ENCODE results near the gene TTLL8. TPM values are rescaled to one million over a fixed set of nuclear protein-coding genes. Genes with fewer than 3 reads are reported as not detected.

Gene TTLL8
- polyA plus RNA-seq, 1 donor from 2014 or later: not detected

- TF ChIP-seq RAD21 (conservative IDR thresholded peaks at IDR 0.05) (no peak), POLR2AphosphoS5 (IDR thresholded peaks at IDR 0.05) (no peak)
Measured at GRCh38 chr22:50056214-50056972, 1.7 kb downstream of the TTLL8 start (continued).

- H3K4me2 ChIP-seq (ENCODE audit: low read length): no peak overlapping the region
- H2AFZ ChIP-seq (ENCODE audit: low read depth, low read length): no peak overlapping the region
- H3K9ac ChIP-seq (ENCODE audit: low read length): no peak overlapping the region
- H3K27ac ChIP-seq (ENCODE audit: low read length): no peak overlapping the region
- H3K4me3 ChIP-seq (ENCODE audit: low read length): no peak overlapping the region
- H3K79me2 ChIP-seq (replicated peaks; ENCODE audit: insufficient read depth, low read length): no peaks in the 10 kb centered on the region
- no peaks in the 10 kb centered on the region for H3F3A ChIP-seq (ENCODE audit: insufficient read depth, low read length, poor library complexity, severe bottlenecking)
- no peaks in the 10 kb centered on the region for H3K9me2 ChIP-seq (ENCODE audit: insufficient read depth, low read length)
- peaks cover 7% of the 10 kb centered on the region for H3K9me3 ChIP-seq (ENCODE audit: low read length)
- TF ChIP-seq MXI1 (conservative IDR thresholded peaks at IDR 0.05; ENCODE audit: poor library complexity, severe bottlenecking): no peak
- TF ChIP-seq EP300 (conservative IDR thresholded peaks at IDR 0.05; ENCODE audit: poor library complexity, severe bottlenecking): no peak
- no peak for TF ChIP-seq EZH2 (IDR thresholded peaks at IDR 0.05; ENCODE audit: borderline replicate concordance, insufficient read depth, low read length, poor library complexity, severe bottlenecking)
- TF ChIP-seq POLR2AphosphoS5 (IDR thresholded peaks at IDR 0.05): no peak
- no peak for TF ChIP-seq REST (IDR thresholded peaks at IDR 0.05; ENCODE audit: borderline replicate concordance)
- no peak for TF ChIP-seq TAF1 (IDR thresholded peaks at IDR 0.05; ENCODE audit: low read depth)
- TF ChIP-seq SMC3 (conservative IDR thresholded peaks at IDR 0.05; ENCODE audit: poor library complexity): no peak
- no peak for TF ChIP-seq RAD21 (conservative IDR thresholded peaks at IDR 0.05)
- no peak for TF ChIP-seq CTCF (IDR thresholded peaks at IDR 0.05; ENCODE audit: poor library complexity, severe bottlenecking)
- no peaks in the 10 kb centered on the region for H4K20me1 ChIP-seq (ENCODE audit: insufficient read depth)
- H3K27me3 ChIP-seq (ENCODE audit: insufficient read depth, low read depth, low read length): peaks cover 10% of the 10 kb centered on the region
- H3K36me3 ChIP-seq (ENCODE audit: insufficient read depth, low read length): no peaks in the 10 kb centered on the region
Measured at GRCh38 chr22:50053861-50054260, 4.2 kb downstream of the TTLL8 start.

GRCh38 chr22:50051930-50052329 lies 6.2 kb downstream of the TTLL8 start:
- no peak overlapping the region for H2AFZ ChIP-seq (ENCODE audit: low read depth, low read length)
- no peaks in the 10 kb centered on the region for H3K27me3 ChIP-seq (ENCODE audit: insufficient read depth, low read depth, low read length)

More at GRCh38 chr22:50051930-50052329, 6.2 kb downstream of the TTLL8 start:
- H3K9me2 ChIP-seq (ENCODE audit: insufficient read depth, low read length): no peaks in the 10 kb centered on the region
- H3K9me3 ChIP-seq (ENCODE audit: low read length): peaks cover 7% of the 10 kb centered on the region
- no peak overlapping the region for H3K4me3 ChIP-seq (ENCODE audit: low read length)
- H3K36me3 ChIP-seq (ENCODE audit: insufficient read depth, low read length): no peaks in the 10 kb centered on the region
- no peak for TF ChIP-seq SMC3 (conservative IDR thresholded peaks at IDR 0.05; ENCODE audit: poor library complexity)
- TF ChIP-seq EP300 (conservative IDR thresholded peaks at IDR 0.05; ENCODE audit: poor library complexity, severe bottlenecking): no peak
- TF ChIP-seq CTCF (IDR thresholded peaks at IDR 0.05; ENCODE audit: poor library complexity, severe bottlenecking): no peak
- no peak for TF ChIP-seq TAF1 (IDR thresholded peaks at IDR 0.05; ENCODE audit: low read depth)
- no peak for TF ChIP-seq RAD21 (conservative IDR thresholded peaks at IDR 0.05)
- TF ChIP-seq MXI1 (conservative IDR thresholded peaks at IDR 0.05; ENCODE audit: poor library complexity, severe bottlenecking): no peak
- TF ChIP-seq EZH2 (IDR thresholded peaks at IDR 0.05; ENCODE audit: borderline replicate concordance, insufficient read depth, low read length, poor library complexity, severe bottlenecking): no peak
- TF ChIP-seq POLR2AphosphoS5 (IDR thresholded peaks at IDR 0.05): no peak
- TF ChIP-seq REST (IDR thresholded peaks at IDR 0.05; ENCODE audit: borderline replicate concordance): no peak
- no peaks in the 10 kb centered on the region for H4K20me1 ChIP-seq (ENCODE audit: insufficient read depth)
- no peaks in the 10 kb centered on the region for H3F3A ChIP-seq (ENCODE audit: insufficient read depth, low read length, poor library complexity, severe bottlenecking)
- H3K27ac ChIP-seq (ENCODE audit: low read length): no peak overlapping the region
- no peaks in the 10 kb centered on the region for H3K79me2 ChIP-seq (replicated peaks; ENCODE audit: insufficient read depth, low read length)
- H3K9ac ChIP-seq (ENCODE audit: low read length): no peak overlapping the region
- H3K4me2 ChIP-seq (ENCODE audit: low read length): no peak overlapping the region
